Suprapubic skin (tissue), 4 donors: ENCODE data around the gene FLT4. TPM values are rescaled to one million over a fixed set of nuclear protein-coding genes. Genes with fewer than 3 reads are reported as not detected.

Source experiments
- DNase-seq, 2 donors: peaks; one replicate each; pipeline ENCODE4 v3.0.0-alpha.2; 2019; ENCODE audit warnings: low spot score in 2 of 2
- H3K27ac ChIP-seq: fragments of 200-600 bp; sonication (generic); one replicate; pipeline ENCODE4 v1.5.1; 2019
- H3K27me3 ChIP-seq: fragments of 200-600 bp; sonication (generic); one replicate; pipeline ENCODE4 v1.5.1; 2019
- H3K36me3 ChIP-seq: fragments of 200-600 bp; sonication (generic); one replicate; pipeline ENCODE4 v1.5.1; 2019
- H3K4me1 ChIP-seq: fragments of 200-600 bp; sonication (generic); one replicate; pipeline ENCODE4 v1.5.1; 2019
- H3K4me3 ChIP-seq: fragments of 200-600 bp; sonication (generic); one replicate; pipeline ENCODE4 v1.5.1; 2019; ENCODE audit warnings: mild to moderate bottlenecking
- H3K9me3 ChIP-seq: fragments of 200-600 bp; sonication (generic); one replicate; pipeline ENCODE4 v1.5.1; 2019
- EP300 ChIP-seq: sonication (generic); formaldehyde crosslinking; IDR thresholded peaks from one replicate; pipeline ENCODE4 v1.6.1; 2017; ENCODE audit warnings: antibody characterized with exemption
- POLR2A ChIP-seq, 2 donors: fragments of 450-650 bp; IDR thresholded peaks; one replicate each; pipeline ENCODE4 v1.6.1; 2017; ENCODE audit warnings: antibody characterized with exemption in 2 of 2, mild to moderate bottlenecking in 2 of 2, moderate library complexity in 2 of 2
- POLR2AphosphoS5 ChIP-seq, 3 donors: sonication (generic); formaldehyde crosslinking; IDR thresholded peaks; one replicate each; pipeline ENCODE4 v1.6.1; 2017; ENCODE audit warnings: antibody characterized with exemption in 3 of 3
- WGBS: methylation state at CpG from one replicate; pipeline ENCODE4 v1.1.5; 2018; 5-methylcytosine and 5-hydroxymethylcytosine counted together
- total RNA-seq, 4 donors: library from RNA; depleted of rRNA; stranded (reverse); fragments of >200 nt; gene quantifications; one replicate each; pipeline ENCODE4 v1.1.0, GENCODE V29; 2016
- TF ChIP-seq, protein P1 (sequence below), 2 donors: fragments of 200-600 bp in 1 of 2; fragments of 450-650 bp in 1 of 2; sonication (generic) in 1 of 2; IDR thresholded peaks; one replicate each; pipeline ENCODE4 v1.5.1; 2016 to 2019; ENCODE audit warnings: antibody characterized with exemption in 2 of 2, mild to moderate bottlenecking in 1 of 2, moderate library complexity in 1 of 2

FLT4 gene
- total RNA-seq, 4 donors from 2014 or later: 0.79 to 8.9 (median 1.4) TPM

DNA sequence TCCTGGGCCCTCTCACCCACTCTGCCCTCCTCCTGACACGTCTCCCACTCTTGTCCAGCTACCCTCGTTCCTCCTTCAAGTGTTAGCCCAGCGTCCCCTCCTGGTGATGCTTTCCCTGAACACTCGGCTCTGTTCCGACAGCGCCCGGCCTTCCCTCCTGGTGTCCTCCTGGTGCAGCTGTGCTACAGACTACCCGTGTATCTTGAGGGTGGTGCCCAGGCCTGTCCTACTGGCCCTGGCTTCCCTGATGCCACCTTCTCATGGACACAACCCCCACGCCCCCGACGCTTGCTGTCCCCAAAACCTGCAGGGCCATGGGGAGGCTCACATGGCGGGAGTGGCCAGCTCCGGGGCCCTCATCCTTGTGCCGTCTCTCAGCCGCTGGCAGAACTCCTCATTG, 36.7 kb downstream of the FLT4 start:
- Histone ChIP-seq H3K4me1 (no peaks in the 10 kb centered on the region), H3K27me3 (peaks cover 14% of the 10 kb centered on the region), H3K4me3 (no peak overlapping the region), H3K36me3 (no peaks in the 10 kb centered on the region), H3K27ac (no peak overlapping the region), H3K9me3 (no peaks in the 10 kb centered on the region)
- whole genome bisulfite sequencing: 82% methylated on average over 12 of the region's 15 CpGs
- TF ChIP-seq POLR2AphosphoS5 (IDR thresholded peaks at IDR 0.05): no peak
- TF ChIP-seq, protein P1, sequence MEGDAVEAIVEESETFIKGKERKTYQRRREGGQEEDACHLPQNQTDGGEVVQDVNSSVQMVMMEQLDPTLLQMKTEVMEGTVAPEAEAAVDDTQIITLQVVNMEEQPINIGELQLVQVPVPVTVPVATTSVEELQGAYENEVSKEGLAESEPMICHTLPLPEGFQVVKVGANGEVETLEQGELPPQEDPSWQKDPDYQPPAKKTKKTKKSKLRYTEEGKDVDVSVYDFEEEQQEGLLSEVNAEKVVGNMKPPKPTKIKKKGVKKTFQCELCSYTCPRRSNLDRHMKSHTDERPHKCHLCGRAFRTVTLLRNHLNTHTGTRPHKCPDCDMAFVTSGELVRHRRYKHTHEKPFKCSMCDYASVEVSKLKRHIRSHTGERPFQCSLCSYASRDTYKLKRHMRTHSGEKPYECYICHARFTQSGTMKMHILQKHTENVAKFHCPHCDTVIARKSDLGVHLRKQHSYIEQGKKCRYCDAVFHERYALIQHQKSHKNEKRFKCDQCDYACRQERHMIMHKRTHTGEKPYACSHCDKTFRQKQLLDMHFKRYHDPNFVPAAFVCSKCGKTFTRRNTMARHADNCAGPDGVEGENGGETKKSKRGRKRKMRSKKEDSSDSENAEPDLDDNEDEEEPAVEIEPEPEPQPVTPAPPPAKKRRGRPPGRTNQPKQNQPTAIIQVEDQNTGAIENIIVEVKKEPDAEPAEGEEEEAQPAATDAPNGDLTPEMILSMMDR (IDR thresholded peaks at IDR 0.05): no peak
- no peak for TF ChIP-seq EP300
- no peak for TF ChIP-seq POLR2A (IDR thresholded peaks at IDR 0.05)
- DNase-seq: no peak

DNA sequence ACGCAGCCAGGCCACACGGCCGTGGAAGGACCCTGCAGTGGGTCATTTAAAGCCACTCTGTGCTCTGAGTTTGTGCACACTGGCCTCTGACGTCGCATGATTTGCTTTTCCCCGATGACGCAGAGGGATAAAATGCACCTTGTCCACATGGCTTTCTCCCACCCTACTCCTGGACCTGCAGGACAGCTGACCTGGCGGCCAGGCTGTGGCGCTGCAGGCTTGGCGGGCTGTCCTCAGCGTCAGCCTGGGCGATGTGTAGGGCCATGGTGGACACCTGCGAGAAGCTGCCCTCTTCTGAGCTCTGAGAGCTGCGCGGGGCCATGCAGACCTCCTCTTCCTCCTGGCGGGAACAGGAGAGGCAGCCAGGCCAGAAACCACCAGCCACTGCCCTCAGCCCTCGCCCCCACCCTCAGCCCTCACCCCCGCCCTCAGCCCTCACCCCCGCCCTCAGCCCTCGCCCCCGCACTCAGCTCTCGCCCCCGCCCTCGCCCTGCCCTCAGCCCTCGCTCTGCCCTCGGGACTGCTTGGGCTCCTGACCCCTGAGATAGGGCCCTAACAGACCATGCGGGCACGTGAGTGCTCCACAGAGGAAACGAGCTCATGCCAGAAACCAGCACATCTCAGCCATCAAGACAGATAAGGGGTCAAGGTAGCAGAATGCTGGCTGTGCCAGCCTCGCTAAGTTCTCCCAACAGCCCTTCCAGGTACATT, 38.1 kb downstream of the FLT4 start:
- Histone ChIP-seq H3K4me1 (no peaks in the 10 kb centered on the region), H3K36me3 (no peaks in the 10 kb centered on the region), H3K9me3 (no peaks in the 10 kb centered on the region), H3K27me3 (peaks cover 9% of the 10 kb centered on the region), H3K27ac (no peak overlapping the region), H3K4me3 (no peak overlapping the region)
- 88% methylated on average over 19 of the region's 30 CpGs for WGBS
- no peak for DNase-seq
- TF ChIP-seq EP300 (no peak), POLR2AphosphoS5 (IDR thresholded peaks at IDR 0.05) (no peak)

DNA sequence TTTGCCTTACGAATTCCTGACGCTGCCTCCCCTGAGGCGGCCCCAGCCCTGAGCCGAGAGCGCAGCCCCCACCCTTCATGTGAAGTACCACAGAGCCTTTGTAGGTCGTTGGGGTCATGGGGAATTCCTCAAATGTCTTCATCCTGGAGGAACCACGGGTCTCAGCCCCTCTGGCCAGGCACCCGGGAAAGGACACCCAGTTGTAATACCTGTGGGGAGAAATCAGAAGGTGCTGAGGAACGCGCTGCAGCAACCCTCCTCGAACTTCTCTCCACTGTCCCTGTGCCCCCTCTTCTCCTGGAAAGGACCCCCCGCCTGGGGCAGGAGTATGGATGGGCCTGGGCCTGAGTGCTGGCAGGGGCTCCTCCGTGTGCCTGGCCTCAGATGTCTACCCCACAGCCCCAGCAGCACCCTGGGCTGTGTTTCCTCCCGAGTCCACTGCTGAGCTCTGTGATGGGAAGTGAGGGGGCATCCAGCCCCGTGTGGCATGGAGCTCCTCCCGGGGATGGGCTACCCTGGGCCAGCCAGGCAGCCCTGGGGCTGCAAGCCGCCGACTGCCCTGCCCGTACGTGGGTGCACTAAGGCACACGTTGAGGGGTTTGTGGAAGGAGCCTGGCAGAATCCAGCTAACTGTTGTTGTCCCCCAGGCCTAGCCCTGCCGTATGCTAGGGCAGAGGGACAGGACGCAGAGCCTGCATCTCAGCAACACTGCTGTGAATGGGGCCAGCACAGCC, 39.4 kb downstream of the FLT4 start:
- no peak for TF ChIP-seq POLR2AphosphoS5 (IDR thresholded peaks at IDR 0.05)
- TF ChIP-seq EP300: no peak
- TF ChIP-seq, protein P1 (IDR thresholded peaks at IDR 0.05): no peak
- TF ChIP-seq POLR2A (IDR thresholded peaks at IDR 0.05): no peak
- Histone ChIP-seq H3K4me3 (no peak overlapping the region), H3K27me3 (peaks cover 9% of the 10 kb centered on the region), H3K4me1 (no peaks in the 10 kb centered on the region), H3K27ac (no peak overlapping the region), H3K36me3 (no peaks in the 10 kb centered on the region), H3K9me3 (no peaks in the 10 kb centered on the region)
- DNase-seq: no peak
- 75% methylated on average over 16 of the region's 23 CpGs for WGBS

DNA sequence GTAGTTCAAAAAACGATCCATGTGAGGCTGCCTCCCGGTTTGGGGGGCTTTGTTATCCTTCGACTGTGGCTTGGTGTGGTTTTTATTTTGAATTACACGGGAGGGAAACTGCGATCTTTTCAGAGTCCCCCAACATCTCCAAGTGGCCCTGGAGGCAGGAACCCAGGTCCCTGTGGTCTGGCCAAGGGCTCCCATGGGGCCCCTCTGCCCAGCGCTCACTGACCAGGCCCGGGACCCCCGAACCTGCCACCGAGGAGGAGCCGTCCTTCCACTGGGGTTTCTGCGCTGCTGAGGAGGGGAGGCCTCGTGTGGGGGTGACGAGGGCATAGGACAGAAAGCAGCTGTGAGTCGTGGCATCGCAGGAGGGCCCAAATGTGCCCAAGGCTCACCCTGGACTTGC, 40.0 kb downstream of the FLT4 start:
- peaks cover 9% of the 10 kb centered on the region for H3K27me3 ChIP-seq

DNA sequence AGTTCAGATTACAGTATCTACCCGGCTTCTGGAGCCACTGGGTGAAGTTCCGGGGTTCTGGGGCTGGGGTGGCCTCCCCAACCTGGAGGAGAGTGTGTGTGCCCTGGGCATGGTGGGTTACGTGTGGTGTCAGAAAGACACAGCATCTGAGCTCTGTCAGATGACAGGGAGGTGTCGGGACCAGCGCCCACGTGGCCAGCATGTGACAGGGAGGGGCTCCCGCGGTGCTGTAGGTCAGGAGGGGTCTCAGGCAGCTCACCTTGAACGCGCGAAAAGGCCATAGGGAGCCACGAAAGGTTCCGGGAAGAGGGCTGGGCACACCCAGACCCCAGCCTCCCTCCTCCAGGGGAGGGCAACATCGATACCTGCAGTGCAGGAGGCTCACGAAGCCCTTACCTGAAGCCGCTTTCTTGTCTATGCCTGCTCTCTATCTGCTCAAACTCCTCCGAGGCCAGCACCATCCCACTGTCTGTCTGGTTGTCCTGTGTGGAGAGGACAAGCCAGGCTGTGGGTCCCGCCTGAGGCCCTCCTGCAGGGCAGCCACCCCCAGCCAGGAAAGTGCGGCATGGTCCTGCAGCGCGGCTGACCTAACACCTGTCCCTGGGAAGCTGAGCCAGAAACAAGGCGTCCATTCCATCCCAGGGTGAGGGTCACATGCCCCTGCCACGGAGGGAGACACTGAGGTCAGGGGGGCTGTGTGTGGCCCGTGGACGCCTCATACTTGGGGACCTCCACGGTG, 40.7 kb downstream of the FLT4 start:
- 84% methylated on average over 13 of the region's 26 CpGs for WGBS

More for the DNA sequence above, 40.0 kb downstream of the FLT4 start:
- 82% methylated on average over 15 of the region's 15 CpGs for WGBS
- no peak for DNase-seq
- H3K9me3 ChIP-seq: no peaks in the 10 kb centered on the region
- H3K36me3 ChIP-seq: no peaks in the 10 kb centered on the region
- no peaks in the 10 kb centered on the region for H3K4me1 ChIP-seq
- no peak overlapping the region for H3K27ac ChIP-seq
- TF ChIP-seq, protein P1 (IDR thresholded peaks at IDR 0.05): no peak
- no peak for TF ChIP-seq POLR2AphosphoS5 (IDR thresholded peaks at IDR 0.05)
- no peak for TF ChIP-seq POLR2A (IDR thresholded peaks at IDR 0.05)
- TF ChIP-seq EP300: no peak
- H3K4me3 ChIP-seq: no peak overlapping the region

More for the DNA sequence above, 40.7 kb downstream of the FLT4 start:
- Histone ChIP-seq H3K27me3 (peaks cover 9% of the 10 kb centered on the region), H3K4me1 (no peaks in the 10 kb centered on the region), H3K27ac (no peak overlapping the region), H3K36me3 (no peaks in the 10 kb centered on the region), H3K9me3 (no peaks in the 10 kb centered on the region), H3K4me3 (no peak overlapping the region)
- TF ChIP-seq POLR2A (IDR thresholded peaks at IDR 0.05): no peak
- TF ChIP-seq, protein P1 (IDR thresholded peaks at IDR 0.05): no peak
- TF ChIP-seq EP300: no peak
- TF ChIP-seq POLR2AphosphoS5 (IDR thresholded peaks at IDR 0.05): no peak
- DNase-seq: no peak
